Duodenal mucosa (tissue), 2 donors: ENCODE data around the gene MAMDC2.
"Not testable (repeated sequence)": the region's sequence is repeated elsewhere in the genome, so short reads cannot be mapped to it uniquely, and the experiment has no call there.

Experiments
- H3K27ac ChIP-seq: one replicate; pipeline ENCODE4 v1.7.0; 2013; ENCODE audit warnings: low read depth, low read length
- H3K27me3 ChIP-seq, 2 donors: one replicate each; pipeline ENCODE4 v1.7.0; 2013; ENCODE audit warnings: low read length in 2 of 2, control low read depth in 1 of 2; ENCODE audit not compliant: insufficient read depth in 2 of 2, control insufficient read depth in 1 of 2
- H3K36me3 ChIP-seq, 2 donors: one replicate each; pipeline ENCODE4 v1.7.0; 2013; ENCODE audit warnings: low read length in 2 of 2, control low read depth in 1 of 2; ENCODE audit not compliant: insufficient read depth in 2 of 2, control insufficient read depth in 1 of 2
- H3K4me1 ChIP-seq, 2 donors: one replicate each; pipeline ENCODE4 v1.7.0; 2013; ENCODE audit warnings: low read length in 2 of 2, control low read depth in 1 of 2; ENCODE audit not compliant: insufficient read depth in 2 of 2, control insufficient read depth in 1 of 2
- H3K4me3 ChIP-seq, 2 donors: one replicate each; pipeline ENCODE4 v1.7.0; 2013; ENCODE audit warnings: low read length in 2 of 2, low read depth in 1 of 2
- H3K9ac ChIP-seq, 2 donors: one replicate each; pipeline ENCODE4 v1.7.0; 2013; ENCODE audit warnings: low read length in 2 of 2, low read depth in 1 of 2
- H3K9me3 ChIP-seq, 2 donors: one replicate each; pipeline ENCODE4 v1.7.0; 2013; ENCODE audit warnings: low read length in 2 of 2, control low read depth in 1 of 2; ENCODE audit not compliant: control insufficient read depth in 1 of 2

The MAMDC2 gene

DNA sequence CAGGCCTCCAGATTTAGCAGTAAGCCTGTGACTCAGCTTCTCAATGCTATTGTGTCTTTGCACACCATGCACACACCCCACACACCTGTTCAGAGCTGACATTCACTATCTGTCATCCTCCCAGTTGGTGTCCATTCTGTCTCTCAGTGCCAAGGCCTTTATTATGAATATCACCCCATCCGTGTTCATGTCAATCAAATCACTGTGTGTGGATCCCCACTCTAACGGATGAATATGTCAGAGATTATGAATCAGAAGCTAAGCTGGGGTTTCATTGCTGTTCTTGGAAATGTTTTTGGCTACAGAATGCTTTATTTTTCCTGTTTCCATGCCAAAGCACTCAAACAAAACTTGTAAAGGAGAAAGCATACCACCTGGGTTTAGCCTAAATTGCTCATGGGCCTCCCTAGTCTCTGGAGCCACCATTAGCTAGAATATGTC, 9.4 kb upstream of the MAMDC2 start:
- Histone ChIP-seq H3K9ac (no peak overlapping the region), H3K36me3 (no peaks in the 10 kb centered on the region), H3K4me3 (no peak overlapping the region), H3K27ac (no peak overlapping the region), H3K27me3 (no peaks in the 10 kb centered on the region), H3K9me3 (peaks cover 0 to 4% of the 10 kb centered on the region in 2 donors), H3K4me1 (no peaks in the 10 kb centered on the region)

- no peak overlapping the region for H3K4me3 ChIP-seq
These were observed 8.0 kb upstream of the MAMDC2 start for GRCh38 chr9:70035691-70036090.

GRCh38 chr9:70036641-70037040, 7.0 kb upstream of the MAMDC2 start:
- Histone ChIP-seq H3K36me3 (no peaks in the 10 kb centered on the region), H3K9me3 (peaks cover 0 to 4% of the 10 kb centered on the region in 2 donors), H3K9ac (no peak overlapping the region), H3K27me3 (no peaks in the 10 kb centered on the region), H3K27ac (no peak overlapping the region), H3K4me1 (no peaks in the 10 kb centered on the region), H3K4me3 (no peak overlapping the region)

More at GRCh38 chr9:70035691-70036090, 8.0 kb upstream of the MAMDC2 start:
- Histone ChIP-seq H3K9ac (no peak overlapping the region), H3K27me3 (no peaks in the 10 kb centered on the region), H3K36me3 (no peaks in the 10 kb centered on the region), H3K4me1 (no peaks in the 10 kb centered on the region), H3K27ac (no peak overlapping the region), H3K9me3 (peaks cover 0 to 4% of the 10 kb centered on the region in 2 donors)

GRCh38 chr9:70038171-70038621, 5.5 kb upstream of the MAMDC2 start:
- not testable (repeated sequence) for H3K9ac ChIP-seq, H3K27ac ChIP-seq, H3K36me3 ChIP-seq, H3K27me3 ChIP-seq, H3K4me1 ChIP-seq, H3K9me3 ChIP-seq, H3K4me3 ChIP-seq

- no peaks in the 10 kb centered on the region for H3K4me1 ChIP-seq
- H3K9ac ChIP-seq, result no peak overlapping the region
- H3K4me3 ChIP-seq, result no peak overlapping the region
- peaks cover 8 to 17% of the 10 kb centered on the region in 2 donors for H3K27me3 ChIP-seq
- no peak overlapping the region for H3K27ac ChIP-seq
- H3K36me3 ChIP-seq, result no peaks in the 10 kb centered on the region
- peaks cover 0 to 4% of the 10 kb centered on the region in 2 donors for H3K9me3 ChIP-seq
These were observed 3.2 kb upstream of the MAMDC2 start for GRCh38 chr9:70040376-70040903.

DNA sequence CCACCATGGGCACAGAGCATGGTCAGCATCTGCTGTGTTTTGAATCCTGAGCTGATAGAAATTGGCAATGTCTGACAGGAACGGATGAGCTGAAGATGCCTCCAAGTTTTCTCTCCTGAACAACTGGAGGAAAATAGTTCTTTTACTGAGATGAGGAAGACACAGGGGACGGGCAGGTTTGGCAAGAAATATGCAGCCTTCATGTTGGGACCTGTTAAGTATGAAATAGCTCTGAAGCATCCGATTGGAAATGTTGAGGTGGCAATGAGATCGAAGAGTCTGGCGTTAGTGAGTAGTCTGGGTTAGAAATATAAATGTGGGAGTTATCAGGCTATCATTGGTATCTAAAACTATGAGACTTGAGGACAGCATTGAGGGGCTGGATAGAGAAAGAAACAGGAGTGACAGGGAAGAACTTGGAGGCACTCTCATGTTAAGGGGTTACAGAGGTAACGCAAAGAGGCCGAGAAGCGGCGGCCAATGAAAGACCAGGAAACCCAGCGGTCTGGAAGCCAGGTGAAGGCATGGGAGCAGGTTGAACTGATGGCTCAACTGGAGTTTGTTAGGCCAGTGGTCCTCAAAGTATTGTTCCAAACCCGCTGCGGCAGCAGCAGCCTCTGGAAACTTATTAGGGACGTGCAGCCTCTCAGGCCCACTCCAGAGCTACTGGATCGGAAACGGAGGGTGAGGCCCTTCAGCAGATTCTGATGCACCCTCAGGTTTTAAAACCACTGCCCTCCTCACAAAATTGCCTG, 1.0 kb upstream of the MAMDC2 start:
- Histone ChIP-seq H3K9me3 (peaks cover 0 to 4% of the 10 kb centered on the region in 2 donors), H3K27ac (no peak overlapping the region), H3K27me3 (peaks cover 8 to 17% of the 10 kb centered on the region in 2 donors), H3K4me3 (no peak overlapping the region), H3K9ac (no peak overlapping the region), H3K4me1 (no peaks in the 10 kb centered on the region), H3K36me3 (no peaks in the 10 kb centered on the region)

DNA sequence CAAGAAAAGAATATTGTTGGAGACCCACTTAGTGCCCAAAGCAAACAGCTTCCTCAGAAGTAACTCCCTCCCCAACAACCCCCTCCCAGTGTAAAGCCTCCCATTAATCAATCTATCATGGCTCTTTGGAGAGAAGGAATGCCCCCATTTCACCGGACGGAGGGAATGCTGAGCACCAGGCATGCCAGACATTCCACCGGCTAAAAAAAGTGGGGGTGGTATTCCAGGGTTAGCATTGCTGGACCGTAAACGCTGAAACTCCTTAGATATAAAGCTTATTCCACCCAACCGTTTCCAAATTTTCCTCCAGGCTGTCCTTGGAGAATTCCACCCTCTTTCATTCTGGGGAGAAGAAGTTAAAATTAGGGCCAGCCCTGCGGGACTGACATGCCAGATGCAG, 363 bp upstream of the MAMDC2 start:
- no peaks in the 10 kb centered on the region for H3K36me3 ChIP-seq
- peaks cover 0 to 2% of the 10 kb centered on the region in 2 donors for H3K9me3 ChIP-seq
- H3K27ac ChIP-seq, result no peak overlapping the region
- H3K4me3 ChIP-seq, result peak overlapping the region; percentile 57 to 72
- H3K27me3 ChIP-seq, result peaks cover 8 to 17% of the 10 kb centered on the region in 2 donors
- H3K4me1 ChIP-seq, result no peaks in the 10 kb centered on the region
- H3K9ac ChIP-seq, result peak overlapping the region in 1 of 2 donors; percentile 43

DNA sequence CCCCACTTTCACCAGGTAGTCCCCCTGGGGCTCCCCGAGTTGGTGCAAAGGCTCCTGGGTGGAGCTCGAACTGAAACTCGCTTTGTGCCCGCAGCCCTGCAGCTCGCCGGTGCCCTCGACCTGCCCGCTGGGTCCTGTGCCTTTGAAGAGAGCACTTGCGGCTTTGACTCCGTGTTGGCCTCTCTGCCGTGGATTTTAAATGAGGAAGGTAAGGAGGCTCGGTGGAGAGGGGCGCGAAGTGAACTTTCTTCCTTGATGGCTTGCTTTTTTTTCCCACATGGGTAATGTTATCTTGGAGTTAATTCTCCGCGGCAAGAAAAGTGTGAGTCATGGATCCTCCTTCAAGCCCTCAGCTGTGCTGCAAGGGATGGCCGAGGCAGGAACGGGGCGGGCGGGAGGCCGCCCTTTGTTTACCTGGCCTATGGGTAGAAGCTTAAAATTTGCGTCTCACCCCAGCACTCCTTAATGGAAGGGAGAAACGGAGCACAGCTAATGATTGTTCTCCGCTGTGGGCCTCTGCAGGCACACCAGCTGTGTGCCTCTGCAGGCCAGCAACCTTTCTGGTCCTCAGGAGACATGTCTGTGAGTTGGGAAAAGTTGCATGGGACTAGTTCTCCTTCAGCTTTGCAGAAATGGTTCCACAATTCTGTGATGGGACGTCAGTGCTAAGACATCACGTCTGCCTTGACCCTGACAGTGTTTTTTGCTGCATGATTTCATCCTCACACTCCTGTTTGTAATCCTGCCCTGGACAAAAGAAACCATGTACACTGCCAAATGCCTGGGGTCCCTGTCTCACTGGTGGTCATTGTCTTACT, 1.1 kb downstream of the MAMDC2 start:
- Histone ChIP-seq H3K27me3 (peaks cover 8 to 17% of the 10 kb centered on the region in 2 donors), H3K27ac (no peak overlapping the region), H3K9me3 (no peaks in the 10 kb centered on the region), H3K4me1 (peaks cover 5 to 9% of the 10 kb centered on the region in 2 donors), H3K4me3 (peak overlapping the region; percentile 57 to 72), H3K9ac (peak overlapping the region in 1 of 2 donors; percentile 2), H3K36me3 (no peaks in the 10 kb centered on the region)

DNA sequence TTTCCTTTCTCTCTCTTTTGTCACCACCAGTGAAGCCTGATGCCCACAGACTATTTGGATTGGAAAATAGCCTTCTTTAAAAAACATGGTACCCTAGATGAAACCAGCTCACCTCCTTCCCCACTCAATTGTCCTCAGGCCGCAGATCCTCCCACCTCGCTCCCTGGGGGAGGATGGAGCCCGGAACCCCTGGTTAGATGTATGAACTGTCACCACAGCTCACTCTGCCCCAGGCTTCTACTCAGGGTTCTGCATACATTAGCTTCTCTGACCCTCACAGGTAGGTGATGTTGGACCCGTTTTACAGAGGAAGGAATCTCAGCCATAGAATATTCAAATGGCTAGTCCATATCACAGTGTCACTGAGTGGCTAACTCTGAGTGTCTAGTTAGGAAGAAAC, 1.8 kb downstream of the MAMDC2 start:
- H3K9ac ChIP-seq, result peak overlapping the region in 1 of 2 donors; percentile 2
- peaks cover 5 to 9% of the 10 kb centered on the region in 2 donors for H3K4me1 ChIP-seq

More for the DNA sequence above, 1.8 kb downstream of the MAMDC2 start:
- Histone ChIP-seq H3K27me3 (peaks cover 8 to 17% of the 10 kb centered on the region in 2 donors), H3K9me3 (no peaks in the 10 kb centered on the region), H3K27ac (no peak overlapping the region), H3K4me3 (peak overlapping the region; percentile 15 to 57), H3K36me3 (no peaks in the 10 kb centered on the region)
